Progenitor cell of endocrine pancreas (in vitro differentiated cells): ENCODE data around the gene GTF3C1. TPM values are rescaled to one million over a fixed set of nuclear protein-coding genes. Genes with fewer than 3 reads are reported as not detected.
A peak's percentile ranks its signal among the peaks of the same experiment; 100 is the strongest.

Experiments
- DNase-seq: peaks from one replicate; pipeline ENCODE4 v3.0.0; 2021; ENCODE audit warnings: low spot score; ENCODE audit not compliant: unreplicated experiment
- H3K27ac Mint-ChIP-seq: 2 replicates; pipeline ENCODE4 v1.8.0; 2021; ENCODE audit warnings: mild to moderate bottlenecking, moderate library complexity, mixed read lengths
- H3K27me3 Mint-ChIP-seq: 2 replicates; pipeline ENCODE4 v1.8.0; 2021; ENCODE audit warnings: mixed read lengths
- H3K36me3 Mint-ChIP-seq: 2 replicates; pipeline ENCODE4 v1.8.0; 2022; ENCODE audit warnings: mixed read lengths; ENCODE audit not compliant: insufficient read depth
- H3K4me1 Mint-ChIP-seq: 2 replicates; pipeline ENCODE4 v1.8.0; 2021; ENCODE audit warnings: low read depth, mixed read lengths
- H3K4me3 Mint-ChIP-seq: 2 replicates; pipeline ENCODE4 v1.8.0; 2021; ENCODE audit warnings: low read depth, mild to moderate bottlenecking, moderate library complexity, mixed read lengths
- H3K9me3 Mint-ChIP-seq: 2 replicates; pipeline ENCODE4 v1.8.0; 2021; ENCODE audit warnings: low read depth, mixed read lengths
- total RNA-seq: library from RNA; stranded (reverse); gene quantifications from 2 replicates; pipeline ENCODE4 v1.2.1, GENCODE V29; 2021
- TF ChIP-seq, protein P1 (sequence below): fragments of 200-600 bp; sonication (generic); IDR thresholded peaks from one replicate; pipeline ENCODE4 v1.5.0; 2021; ENCODE audit warnings: antibody characterized with exemption, mild to moderate bottlenecking; ENCODE audit not compliant: unreplicated experiment

Gene GTF3C1
- total RNA-seq, 1 donor from 2014 or later: 106 TPM

DNA sequence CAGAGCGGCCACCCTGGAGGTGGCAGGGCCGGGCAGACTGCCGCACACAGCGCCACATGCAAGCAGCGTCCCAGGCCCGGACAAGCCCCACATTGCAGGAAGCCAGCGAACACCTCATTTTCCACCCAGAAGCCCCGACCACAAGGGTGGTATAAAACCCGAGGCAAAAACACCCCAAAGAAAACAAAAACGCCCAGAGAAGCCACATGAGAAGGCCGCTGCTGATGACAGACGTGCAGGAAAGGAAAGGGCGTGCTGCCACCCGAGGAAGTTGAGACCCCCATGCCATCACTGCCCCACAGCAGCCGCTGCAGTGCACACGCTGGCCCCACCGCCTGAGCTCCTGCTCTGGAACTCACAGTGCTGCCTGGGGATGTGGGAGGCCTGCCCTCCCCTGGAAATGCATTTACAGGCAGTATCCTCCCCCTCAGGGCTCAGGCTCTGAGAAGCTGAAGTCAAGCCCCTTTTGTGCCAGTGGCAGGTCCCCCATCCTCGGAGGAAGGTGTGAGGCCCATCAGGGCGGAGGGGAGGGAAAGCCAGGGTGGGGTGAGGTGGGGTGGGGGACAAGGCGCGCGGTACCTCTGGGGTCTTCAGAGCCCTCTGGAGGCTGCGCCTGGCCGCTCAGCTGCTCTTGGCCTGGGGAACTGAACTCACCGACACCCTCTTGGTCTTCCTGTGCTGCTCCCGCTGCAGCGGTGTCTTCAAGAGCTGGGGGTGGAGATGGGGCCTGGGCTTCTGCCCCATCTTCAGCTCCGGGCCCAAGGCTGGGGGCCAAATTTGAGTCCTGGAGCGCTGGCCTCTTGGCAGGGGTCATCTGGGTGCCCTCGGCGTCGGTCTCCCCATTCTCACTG lies 85.7 kb downstream of the GTF3C1 start:
- H3K4me3 Mint-ChIP-seq: no peak overlapping the region
- H3K9me3 Mint-ChIP-seq: no peaks in the 10 kb centered on the region
- H3K27ac Mint-ChIP-seq: peak overlapping the region; percentile 13
- H3K36me3 Mint-ChIP-seq: peaks cover 17% of the 10 kb centered on the region
- no peaks in the 10 kb centered on the region for H3K4me1 Mint-ChIP-seq
- H3K27me3 Mint-ChIP-seq: no peaks in the 10 kb centered on the region
- DNase-seq: no peak
- TF ChIP-seq, protein P1, sequence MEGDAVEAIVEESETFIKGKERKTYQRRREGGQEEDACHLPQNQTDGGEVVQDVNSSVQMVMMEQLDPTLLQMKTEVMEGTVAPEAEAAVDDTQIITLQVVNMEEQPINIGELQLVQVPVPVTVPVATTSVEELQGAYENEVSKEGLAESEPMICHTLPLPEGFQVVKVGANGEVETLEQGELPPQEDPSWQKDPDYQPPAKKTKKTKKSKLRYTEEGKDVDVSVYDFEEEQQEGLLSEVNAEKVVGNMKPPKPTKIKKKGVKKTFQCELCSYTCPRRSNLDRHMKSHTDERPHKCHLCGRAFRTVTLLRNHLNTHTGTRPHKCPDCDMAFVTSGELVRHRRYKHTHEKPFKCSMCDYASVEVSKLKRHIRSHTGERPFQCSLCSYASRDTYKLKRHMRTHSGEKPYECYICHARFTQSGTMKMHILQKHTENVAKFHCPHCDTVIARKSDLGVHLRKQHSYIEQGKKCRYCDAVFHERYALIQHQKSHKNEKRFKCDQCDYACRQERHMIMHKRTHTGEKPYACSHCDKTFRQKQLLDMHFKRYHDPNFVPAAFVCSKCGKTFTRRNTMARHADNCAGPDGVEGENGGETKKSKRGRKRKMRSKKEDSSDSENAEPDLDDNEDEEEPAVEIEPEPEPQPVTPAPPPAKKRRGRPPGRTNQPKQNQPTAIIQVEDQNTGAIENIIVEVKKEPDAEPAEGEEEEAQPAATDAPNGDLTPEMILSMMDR: no peak

DNA sequence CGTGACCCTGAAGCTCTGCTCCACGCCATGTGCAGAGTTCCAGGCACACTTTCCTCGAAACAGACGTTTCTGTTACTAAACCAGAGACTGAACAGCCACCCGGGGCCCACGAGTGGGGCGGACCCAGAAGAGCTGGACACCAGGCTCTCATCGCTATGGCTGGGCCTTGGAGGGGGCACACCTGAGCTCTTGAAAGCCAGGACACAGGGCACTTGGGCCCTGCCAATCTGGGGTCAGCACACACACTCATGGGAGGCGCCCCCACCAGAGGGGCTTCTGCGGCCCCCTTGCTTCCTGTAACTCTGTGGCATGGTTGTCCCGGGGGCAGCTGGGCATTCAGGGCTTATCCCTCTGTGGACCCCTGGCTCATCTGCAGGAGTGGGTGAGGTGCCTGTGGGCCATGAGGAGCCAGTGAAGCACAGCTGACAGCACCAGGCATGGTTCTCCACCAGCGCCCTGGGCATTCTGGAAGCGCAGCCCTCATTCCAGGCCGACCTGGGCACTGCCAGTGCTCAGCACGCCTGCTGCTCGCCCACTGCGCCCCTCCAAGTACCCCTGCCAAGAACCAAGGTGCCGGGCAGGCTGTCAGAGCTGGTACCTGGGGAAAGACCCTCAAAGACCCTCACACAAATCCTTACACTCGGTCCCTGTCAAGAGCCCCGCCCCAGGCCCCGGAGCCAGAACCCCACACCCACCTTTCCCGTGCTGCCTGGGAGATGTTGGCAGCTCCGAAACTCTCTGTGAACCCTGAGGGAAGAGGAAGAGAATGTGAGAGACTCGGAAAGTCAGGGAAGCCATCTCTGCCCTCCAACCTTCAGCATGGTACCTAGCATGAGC lies 86.6 kb downstream of the GTF3C1 start:
- Mint-ChIP-seq H3K4me3 (no peak overlapping the region), H3K36me3 (peaks cover 13% of the 10 kb centered on the region)

DNA sequence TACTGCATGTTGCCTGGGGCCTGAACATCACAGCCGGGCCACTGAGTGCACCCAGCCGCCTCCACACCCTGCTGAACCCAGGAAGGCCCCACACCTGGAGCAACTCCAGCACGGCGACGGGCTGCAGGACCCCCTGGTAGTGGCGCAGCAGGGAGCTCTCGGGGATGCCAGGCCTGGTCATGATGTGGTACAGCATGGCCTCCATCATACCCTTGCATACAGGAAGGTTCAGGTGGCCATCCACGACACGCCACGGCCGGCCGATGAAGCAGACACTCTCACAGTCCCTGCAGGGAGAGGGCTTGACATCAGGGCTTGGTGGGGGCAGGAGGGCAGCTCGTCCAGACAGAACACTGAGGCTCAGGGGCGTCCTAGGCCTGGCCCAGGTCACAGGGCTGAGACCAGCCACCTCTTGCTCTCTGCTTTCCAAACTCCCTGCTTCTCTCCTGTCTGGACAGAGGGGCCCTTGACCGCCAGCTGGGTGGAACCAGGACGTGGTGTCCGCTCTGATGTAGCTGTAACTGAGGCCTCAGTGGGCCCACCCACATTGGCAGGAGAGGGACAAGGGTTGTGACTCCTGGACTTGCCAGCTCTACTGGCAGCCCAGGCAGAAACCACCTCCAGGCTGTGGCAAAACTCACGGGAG lies 87.4 kb downstream of the GTF3C1 start:
- TF ChIP-seq, protein P1: no peak
- no peaks in the 10 kb centered on the region for H3K4me1 Mint-ChIP-seq
- H3K4me3 Mint-ChIP-seq: no peak overlapping the region
- H3K27ac Mint-ChIP-seq: no peak overlapping the region
- no peak for DNase-seq
- peaks cover 9% of the 10 kb centered on the region for H3K36me3 Mint-ChIP-seq
- H3K27me3 Mint-ChIP-seq: no peaks in the 10 kb centered on the region
- no peaks in the 10 kb centered on the region for H3K9me3 Mint-ChIP-seq

More for the DNA sequence above, 86.6 kb downstream of the GTF3C1 start:
- Mint-ChIP-seq H3K27ac (peak overlapping the region; percentile 13), H3K9me3 (no peaks in the 10 kb centered on the region), H3K27me3 (no peaks in the 10 kb centered on the region), H3K4me1 (no peaks in the 10 kb centered on the region)
- TF ChIP-seq, protein P1: no peak
- no peak for DNase-seq

DNA sequence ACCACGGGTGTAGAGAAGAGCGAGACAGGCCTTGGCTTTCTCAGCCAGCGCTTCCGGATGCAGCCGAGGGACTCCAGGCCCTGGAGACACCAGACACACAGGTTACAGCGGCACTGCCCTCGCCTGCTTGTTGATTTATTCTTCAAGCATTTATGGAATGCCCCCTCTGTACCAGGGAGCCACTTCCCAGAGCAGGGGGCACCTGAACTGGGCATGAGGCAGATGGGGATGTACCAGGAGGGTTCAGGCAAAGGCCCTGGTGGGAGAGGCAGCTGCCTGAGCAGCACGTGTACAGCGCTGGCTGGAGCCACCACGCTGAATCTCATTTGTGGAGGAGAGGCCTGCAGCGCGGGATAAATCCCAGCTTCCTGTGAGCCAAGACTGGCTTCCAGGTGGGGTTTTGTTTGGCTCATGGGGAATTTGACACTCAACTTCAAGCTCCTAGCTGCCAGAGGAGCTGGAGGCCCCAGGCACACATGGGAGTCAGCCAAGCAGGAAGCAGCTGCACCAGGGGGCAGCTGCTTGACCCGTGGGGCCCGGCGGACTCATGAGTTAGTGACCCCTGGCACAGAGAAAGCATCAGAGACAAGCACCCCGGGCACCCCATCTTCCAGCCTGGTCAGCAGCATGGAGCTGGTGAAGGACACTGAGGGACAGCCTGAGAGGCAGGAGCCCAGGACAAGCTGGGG lies 88.1 kb downstream of the GTF3C1 start:
- DNase-seq: no peak
- Mint-ChIP-seq H3K27me3 (no peaks in the 10 kb centered on the region), H3K36me3 (peaks cover 11% of the 10 kb centered on the region), H3K9me3 (no peaks in the 10 kb centered on the region), H3K4me3 (no peak overlapping the region), H3K4me1 (no peaks in the 10 kb centered on the region), H3K27ac (no peak overlapping the region)
- TF ChIP-seq, protein P1: no peak
